ENCODE measurements around the gene ASMTL.
"Not testable (repeated sequence)": the region's sequence is repeated elsewhere in the genome, so short reads cannot be mapped to it uniquely, and the experiment has no call there.

ASMTL gene, protein sequence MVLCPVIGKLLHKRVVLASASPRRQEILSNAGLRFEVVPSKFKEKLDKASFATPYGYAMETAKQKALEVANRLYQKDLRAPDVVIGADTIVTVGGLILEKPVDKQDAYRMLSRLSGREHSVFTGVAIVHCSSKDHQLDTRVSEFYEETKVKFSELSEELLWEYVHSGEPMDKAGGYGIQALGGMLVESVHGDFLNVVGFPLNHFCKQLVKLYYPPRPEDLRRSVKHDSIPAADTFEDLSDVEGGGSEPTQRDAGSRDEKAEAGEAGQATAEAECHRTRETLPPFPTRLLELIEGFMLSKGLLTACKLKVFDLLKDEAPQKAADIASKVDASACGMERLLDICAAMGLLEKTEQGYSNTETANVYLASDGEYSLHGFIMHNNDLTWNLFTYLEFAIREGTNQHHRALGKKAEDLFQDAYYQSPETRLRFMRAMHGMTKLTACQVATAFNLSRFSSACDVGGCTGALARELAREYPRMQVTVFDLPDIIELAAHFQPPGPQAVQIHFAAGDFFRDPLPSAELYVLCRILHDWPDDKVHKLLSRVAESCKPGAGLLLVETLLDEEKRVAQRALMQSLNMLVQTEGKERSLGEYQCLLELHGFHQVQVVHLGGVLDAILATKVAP

DNA sequence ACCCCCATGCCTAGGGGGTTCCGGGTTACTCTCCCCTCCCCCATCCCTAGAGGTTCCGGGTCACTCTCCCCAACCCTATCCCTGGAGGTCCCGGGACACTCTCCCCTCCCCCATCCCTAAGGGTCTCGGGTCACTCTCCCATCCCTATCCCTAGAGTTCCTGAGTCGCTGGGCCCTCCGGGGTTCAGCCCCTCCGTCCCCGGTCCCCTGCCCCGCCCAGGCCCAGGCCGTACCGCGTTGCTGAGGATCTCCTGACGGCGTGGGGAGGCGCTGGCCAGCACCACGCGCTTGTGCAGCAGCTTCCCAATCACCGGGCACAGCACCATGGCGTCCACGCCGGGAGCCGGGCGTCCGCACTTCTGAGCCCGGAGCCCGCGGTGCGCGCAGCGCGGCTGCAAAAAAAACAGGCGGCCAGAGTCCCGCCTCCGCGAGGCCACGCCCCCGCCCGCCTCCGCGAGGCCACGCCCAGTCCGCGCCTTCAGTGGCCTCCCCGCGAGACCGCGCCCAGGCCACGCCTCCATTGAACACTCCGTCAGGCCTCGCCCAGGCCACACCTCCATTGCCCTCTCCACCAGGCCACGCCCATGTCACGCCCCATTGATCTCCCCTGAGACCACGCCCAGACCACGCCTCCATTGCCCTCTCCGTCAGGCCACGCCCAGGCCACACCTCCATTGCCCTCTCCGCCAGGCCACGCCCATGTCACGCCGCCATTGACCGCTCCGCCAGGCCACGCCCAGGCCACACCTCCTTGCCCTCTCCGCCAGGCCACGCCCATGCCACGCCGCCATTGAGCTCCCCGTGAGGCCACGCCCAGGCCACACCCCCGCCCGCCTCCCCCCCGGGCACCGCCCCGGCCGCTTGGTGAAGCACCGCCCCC lies at the start of gene ASMTL:
Gene ASMTL, minus strand, starts transcription at position 394 of the 879 bp plus-strand sequence. Its CDS starts 69 bp downstream, at position 325.
- DNase-seq (ENCODE audit: low read depth in 3 of 3) = peak; percentile 100

DNA sequence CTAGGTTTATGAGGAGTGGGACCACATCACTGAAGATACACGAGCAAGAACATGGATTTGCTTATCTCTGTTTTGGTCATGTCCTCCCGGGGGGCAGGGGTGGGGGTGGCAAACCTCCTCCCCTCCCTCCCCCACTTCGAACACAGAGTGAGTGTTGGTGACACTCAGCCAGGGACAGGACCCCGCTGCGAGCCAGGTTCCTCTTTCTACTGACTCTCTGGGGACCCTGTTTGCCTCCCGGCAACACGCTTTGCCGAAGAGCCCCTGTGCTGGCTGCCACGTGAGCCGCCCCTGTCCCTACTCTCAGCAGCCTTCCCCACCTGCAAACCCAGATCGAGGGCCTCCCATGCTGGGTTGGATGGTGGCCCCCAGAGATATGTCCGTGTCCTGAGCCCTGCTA lies 49.5 kb upstream of the ASMTL start:
- DNase-seq (ENCODE audit: low read depth in 3 of 3) = no peak

DNA sequence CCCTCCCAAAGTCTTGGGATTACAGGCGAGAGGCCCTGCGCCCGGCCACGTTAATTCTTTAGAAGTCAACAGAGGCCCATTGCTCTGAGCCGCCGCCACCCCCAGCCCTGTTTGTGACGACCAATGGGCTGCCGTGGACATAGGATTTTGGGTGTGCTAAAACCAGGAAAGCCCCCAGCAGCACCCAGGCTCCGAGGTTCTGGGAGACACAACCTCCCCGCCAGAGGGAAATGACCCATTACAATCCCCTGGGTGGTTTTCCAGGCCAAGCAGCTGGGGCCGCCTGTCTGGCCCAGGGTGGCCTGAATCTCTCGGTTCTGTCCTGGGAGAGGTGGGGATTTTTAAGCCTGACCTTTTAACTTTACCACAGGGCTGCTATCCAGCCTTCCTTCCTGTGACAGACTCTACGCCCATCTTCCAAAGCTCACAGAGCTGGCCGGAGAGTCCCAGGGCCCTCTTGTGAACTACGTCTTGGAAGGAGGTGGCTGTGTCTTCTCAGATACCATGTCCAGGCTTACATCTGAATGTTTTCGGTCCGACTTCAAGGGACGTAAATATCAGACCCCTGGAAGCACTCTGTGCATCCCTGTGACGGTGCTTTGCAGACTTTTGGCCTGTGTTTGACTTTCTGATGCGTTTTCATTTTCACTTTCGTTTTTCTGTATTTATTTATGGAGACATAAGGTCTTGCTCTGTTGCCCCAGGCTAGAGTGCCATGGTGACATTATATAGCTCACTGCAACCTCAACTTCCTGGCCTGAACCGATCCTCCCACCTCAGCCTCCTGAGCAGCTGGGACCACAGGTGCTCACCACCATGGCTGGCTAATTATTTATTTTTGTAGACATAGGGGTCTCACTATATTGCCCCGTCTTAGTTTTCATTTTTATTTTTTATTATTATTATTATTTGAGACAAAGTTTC lies 48.3 kb upstream of the ASMTL start:
- no peak for DNase-seq (ENCODE audit: low read depth in 3 of 3)

DNA sequence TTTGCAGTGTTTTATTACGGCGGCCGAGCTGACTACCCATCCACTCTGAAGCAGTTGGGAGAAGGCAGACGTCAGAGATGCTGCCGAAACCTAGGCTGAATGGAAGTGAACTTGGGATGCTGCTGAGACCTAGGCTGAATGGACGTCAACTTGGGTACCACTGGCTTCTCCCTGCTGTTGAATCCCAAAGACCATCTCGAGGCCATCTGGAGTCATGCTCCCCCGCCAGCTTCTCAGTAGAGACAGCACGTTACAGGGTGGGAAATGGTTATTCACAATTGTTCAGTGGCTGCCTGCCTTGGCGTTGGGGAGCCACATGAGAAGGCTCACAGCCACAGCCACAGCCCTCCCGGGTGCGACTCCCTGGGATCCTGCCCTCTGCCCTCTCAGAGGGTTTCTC lies 43.4 kb upstream of the ASMTL start:
- DNase-seq (ENCODE audit: low read depth in 3 of 3) = no peak

DNA sequence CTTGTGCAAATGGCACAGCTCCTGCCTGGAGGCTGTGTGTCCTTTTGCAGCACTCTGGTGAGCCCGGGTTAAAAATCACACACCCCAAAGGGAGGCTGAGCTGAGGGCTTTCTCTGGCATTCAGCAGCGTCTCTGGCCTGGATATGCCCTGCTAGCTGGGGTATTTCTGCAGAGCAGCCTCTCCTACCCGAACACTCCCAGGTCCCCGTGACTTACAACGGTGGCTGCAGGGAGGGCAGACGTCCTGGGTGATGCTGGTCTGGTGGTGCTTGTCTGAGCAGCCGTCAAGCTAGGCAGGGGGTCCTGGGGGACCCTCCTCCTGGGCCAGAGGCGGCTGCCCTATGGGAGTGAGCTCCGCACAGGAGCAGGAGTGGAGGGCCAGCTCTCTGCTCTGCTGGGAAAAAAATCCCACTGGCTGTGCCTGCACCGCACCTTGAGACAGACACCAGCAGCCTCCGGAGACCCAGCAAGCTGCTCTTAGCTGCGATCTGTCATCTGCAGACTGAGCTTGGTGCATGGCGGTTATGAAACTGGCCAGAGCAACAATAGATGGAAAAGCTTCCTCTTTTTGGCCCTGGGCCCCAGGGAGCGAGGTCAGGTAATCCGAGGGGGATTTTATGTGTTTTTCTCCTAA lies 41.3 kb upstream of the ASMTL start:
- DNase-seq (ENCODE audit: low read depth in 3 of 3) = no peak

DNA sequence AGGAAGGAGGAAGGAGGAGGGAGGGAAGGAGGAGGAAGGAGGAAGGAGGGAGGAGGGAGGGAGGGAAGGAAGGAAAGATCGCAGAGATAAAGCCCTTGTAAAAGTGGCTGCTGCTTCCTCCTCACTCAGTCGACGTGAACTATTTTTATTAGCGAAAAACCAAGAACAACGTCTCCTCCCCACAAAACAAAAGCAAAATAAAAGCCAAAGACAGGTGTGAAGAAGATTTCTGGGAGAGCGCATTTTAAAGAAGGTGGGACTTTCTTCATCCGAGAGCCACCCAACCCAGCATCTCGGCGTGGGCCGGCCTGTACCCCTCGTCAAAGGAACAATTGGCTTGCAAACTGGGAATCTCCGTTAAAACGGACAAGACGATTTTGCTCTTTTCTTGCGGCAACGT lies 40.7 kb upstream of the ASMTL start:
- no peak for DNase-seq (ENCODE audit: low read depth in 3 of 3)

DNA sequence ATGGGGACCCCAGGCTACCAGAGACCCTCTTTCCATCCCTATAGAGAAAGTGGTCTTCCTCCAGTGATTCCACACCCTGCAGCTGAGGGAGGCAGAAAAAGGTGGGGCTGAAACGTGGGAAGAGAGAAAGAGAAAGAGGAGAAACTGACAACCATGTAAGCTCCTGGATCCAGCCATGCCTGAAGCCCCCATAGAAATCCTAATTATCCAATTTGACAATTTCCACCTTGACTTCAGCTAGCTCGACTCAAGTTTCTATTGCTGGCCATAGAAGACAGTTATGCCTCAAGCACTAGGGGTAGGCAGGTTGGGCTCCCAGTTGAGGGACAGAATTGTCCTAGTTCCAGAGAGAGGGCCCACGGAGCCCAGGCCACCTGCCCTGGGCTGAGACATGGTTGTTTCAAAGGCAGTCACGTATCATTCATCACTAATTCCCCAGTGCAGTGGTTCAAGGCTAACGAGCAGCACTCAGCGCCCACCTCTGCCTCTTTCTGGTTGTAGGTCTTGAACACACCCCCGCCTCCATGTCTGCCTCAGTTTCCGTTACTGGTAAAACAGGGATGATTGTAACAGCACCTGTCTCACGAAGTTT lies 39.8 kb upstream of the ASMTL start:
- no peak for DNase-seq (ENCODE audit: low read depth in 3 of 3)

DNA sequence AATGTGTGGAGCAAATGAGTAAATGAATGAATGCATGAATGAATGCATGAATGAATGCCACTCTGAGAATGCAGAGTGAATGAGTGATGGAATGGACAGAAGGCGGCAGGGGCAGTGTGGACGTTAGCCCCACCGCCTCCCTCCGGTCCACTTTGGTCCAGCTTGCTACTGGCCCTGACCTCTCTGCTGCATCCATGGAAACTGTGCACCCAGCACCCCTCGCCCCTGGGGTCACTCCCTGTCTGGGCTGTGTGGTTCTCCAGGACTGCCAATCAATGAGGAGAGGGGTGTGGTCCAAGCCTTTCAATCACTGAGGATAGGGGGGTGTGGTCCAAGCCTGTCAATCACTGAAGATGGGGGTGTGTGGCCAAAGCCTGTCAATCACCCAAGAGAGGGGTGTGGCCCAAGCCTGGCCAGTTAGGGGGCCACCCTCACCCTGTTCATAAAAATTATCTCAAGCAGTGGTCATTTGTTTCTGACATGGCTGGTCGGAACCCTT lies 39.2 kb upstream of the ASMTL start:
- DNase-seq (ENCODE audit: low read depth in 3 of 3) = peak in 1 of 3 experiments; percentile 40

DNA sequence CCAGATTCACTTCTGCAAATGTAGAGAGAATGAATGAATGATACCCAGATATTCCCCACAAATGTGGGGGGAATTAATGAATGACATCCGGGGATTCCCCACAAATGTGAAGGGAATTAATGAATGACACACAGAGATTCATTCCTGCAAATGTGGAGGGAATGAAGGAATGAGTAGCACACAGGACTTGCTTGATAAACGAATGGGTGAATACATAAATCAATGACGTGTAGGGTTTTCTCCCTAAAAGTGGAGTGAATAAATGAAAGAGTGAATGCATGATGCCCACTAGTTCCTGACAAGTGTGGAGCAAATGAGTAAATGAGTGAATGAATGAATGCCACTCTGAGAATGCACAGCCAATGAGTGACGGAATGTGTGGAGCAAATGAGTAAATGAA lies 38.5 kb upstream of the ASMTL start:
- DNase-seq (ENCODE audit: low read depth in 3 of 3) = not testable (repeated sequence)

DNA sequence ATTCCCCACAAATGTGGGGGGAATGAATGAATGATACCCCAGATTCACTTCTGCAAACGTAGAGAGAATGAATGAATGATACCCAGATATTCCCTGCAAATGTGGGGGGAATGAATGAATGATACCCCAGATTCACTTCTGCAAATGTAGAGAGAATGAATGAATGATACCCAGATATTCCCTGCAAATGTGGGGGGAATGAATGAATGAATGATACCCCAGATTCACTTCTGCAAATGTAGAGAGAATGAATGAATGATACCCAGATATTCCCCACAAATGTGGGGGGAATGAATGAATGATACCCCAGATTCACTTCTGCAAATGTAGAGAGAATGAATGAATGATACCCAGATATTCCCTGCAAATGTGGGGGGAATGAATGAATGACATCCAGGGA lies 38.0 kb upstream of the ASMTL start:
- not testable (repeated sequence) for DNase-seq (ENCODE audit: low read depth in 3 of 3)

DNA sequence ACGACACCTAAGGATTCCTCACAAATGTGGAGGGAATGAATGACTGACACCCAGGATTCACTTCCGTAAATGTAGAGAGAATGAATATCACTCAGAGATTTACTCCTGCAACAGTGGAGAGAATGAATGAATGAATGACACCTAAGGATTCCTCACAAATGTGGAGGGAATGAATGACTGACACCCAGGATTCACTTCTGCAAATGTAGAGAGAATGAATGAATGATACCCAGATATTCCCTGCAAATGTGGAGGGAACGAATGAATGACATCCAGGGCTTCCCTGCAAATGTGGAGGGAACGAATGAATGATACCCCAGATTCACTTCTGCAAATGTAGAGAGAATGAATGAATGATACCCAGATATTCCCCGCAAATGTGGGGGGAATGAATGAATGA lies 36.6 kb upstream of the ASMTL start:
- DNase-seq (ENCODE audit: low read depth in 3 of 3) = not testable (repeated sequence)

DNA sequence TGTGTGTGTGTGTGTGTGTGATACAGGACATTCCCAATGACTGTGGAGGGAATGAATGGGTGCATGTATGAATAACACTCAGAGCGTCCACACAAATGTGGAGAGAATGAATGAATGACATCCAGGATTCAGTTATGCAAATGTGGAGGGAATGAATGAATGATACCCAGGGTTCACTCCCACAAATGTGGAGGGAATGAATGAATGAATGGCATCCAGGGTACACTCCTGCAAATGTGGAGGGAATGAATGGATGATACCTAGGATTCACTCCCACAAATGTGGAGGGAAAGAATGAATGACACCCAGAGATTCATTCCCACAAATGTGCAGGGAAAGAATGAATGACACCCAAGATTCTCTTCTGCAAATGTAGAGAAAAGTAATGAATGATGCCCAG lies 36.0 kb upstream of the ASMTL start:
- DNase-seq (ENCODE audit: low read depth in 3 of 3) = no peak

DNA sequence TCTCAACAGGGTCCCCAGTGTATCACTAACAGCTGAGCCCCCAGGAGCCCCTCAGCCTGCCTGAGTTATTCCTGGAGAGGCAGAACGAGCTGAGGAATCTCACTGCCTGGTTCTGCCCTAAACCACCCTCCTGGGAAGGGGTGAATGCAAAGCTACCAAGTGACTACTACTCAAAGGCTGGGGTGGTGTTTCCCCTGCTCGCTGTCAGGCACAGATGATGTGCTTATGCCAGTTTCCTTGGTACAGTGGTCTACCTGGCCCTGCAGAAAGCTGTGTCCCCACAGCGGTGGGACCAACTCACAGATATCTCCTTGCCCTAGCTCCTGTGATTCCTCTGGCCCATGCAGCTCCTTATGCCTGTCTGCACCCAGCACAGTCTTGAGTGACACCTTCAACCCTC lies 35.4 kb upstream of the ASMTL start:
- no peak for DNase-seq (ENCODE audit: low read depth in 3 of 3)

DNA sequence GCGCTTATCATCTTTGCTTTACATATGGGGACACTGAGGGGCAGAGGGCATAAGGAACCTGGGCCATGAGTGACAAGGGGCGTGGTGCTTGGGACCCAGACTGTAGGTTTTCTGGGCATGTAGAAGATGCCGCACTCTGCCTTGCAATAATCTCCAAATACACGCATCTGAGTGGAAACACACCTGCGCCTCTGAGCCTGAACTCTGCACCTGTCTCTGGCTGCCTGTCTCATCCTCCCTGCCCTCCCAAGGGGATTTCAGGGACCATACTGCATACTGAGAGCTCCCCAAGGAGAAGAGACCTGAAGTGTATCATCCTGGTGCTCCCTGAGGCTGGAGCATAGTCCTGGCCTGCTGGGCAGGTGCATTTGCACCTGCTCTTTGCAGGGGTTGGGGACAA lies 34.7 kb upstream of the ASMTL start:
- DNase-seq (ENCODE audit: low read depth in 3 of 3) = no peak

DNA sequence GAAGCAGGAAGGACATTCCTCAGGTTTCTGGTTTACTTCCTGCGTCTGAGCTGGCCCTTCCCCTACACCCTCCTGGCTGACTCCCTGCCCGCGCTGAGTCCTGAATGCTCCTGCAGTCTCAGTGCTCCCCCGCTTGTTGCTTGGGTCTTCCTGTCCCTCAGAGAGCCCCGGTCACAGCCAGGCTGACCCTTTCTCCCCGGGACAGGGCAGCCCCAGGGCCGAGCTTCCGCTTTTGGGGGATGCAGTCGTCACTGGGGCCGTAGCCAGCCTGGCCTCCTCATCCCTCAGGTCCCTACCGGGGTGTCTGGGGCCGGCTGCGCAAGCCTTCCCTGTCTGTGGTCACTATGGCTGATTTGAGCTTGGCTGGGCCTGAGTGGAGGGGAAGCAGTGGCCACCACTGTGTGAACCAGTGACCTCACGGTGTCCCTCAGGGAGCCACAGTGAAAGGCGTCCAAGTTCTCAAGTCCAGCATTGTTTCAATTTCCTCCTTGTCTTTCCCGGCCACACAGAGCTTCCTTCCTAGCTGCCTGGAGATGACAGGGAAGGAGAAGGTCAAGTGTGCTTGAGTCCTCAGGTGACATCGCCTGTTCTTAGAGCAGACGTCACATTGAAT lies 34.1 kb upstream of the ASMTL start:
- no peak for DNase-seq (ENCODE audit: low read depth in 3 of 3)

DNA sequence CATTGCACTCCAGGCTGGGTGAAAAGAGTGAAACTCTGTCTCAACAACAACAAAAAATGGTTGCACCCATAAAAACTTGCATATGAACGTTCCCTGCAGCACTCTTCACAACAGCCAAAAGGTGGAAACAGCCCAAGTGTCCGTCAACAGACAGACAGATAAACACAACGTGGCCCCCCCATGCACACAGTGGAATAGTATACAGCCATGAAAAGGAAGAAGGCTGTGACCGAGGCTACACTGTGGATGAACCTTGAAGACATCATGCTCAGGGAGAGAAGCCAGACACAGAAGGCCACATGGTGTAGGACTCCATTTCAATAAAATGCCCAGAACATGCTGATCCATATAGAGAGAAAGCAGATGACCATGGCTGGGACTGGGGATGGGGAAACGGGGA lies 33.5 kb upstream of the ASMTL start:
- no peak for DNase-seq (ENCODE audit: low read depth in 3 of 3)

DNA sequence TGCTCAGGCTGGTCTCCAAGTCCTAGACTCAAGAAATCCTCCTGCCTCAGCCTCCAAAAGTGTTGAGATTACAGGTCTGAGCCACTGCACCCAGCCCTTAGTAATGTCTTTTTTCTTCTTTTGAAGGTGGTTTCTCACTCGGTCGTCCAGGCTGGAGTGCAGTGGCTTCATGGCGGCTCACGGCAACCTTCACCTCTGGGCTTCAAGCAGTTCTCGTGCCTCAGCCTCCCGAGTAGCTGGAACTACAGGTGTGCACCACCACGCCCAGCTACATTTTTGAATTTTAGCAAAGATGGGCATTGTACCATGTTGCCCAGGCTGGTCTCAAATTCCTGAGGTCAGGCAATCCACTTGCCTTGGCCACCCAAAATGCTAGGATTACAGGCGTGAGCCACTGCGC lies 32.3 kb upstream of the ASMTL start:
- no peak for DNase-seq (ENCODE audit: low read depth in 3 of 3)

DNA sequence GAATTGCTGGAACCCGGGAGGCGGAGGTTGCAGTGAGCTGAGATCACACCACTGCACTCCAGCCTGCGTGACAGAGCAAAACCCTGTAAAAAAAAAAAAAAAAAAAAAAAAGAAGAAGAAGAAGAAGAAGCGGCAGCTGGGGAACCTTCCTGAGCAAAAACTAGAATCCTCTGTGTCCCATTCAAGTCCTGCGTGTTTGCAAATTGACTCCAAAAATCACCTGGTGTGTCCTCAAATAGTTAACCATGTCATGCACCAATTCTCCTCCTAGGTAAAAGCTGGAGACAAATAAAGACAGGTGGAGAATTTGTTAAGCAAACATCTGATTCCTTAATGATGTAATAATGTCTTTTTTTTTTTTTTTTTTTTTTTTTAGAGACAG lies 31.9 kb upstream of the ASMTL start:
- DNase-seq (ENCODE audit: low read depth in 3 of 3) = no peak

DNA sequence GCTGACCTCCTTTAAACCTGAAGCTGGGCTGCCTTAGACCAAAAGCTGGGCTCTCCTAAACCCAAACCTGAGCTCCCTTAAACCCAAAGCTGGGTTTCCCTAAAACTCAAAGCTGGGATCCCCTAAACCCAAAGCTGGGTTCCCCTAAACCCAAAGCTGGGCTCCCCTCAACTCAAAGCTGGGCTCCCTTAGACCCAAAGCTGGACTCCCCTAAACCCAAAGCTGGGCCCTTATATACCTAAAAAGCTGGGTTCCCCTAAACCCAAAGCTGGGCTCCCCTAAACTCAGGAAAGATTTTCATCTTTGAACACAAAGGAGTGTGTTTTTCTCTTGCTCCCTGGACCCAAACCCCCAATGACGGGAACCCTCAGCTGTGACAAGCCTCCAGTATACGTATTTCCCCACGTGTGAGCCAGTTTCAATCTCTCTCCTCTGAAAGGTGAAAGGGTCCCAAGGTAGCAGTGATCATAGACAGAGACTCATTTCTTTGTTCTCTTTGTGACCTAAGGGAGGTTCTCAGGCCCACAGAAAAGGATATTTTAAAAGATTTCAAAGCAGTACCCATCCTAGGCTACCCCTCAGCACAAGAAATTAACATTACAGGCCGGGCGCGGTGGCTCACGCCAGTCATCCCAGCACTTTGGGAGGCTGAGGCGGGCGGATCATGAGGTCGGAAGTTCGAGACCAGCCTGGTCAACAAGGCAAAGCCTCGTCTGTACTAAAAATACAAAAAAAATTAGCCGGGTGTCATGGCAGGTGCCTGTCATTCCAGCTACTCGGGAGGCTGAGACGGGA lies 31.3 kb upstream of the ASMTL start:
- DNase-seq (ENCODE audit: low read depth in 3 of 3) = no peak
